KMS-11 (cell line): ENCODE measurements around the gene SPCS1.
A peak's percentile ranks its signal among the peaks of the same experiment; 100 is the strongest.

Experiments
- H2AFZ ChIP-seq: fragments of 200-600 bp; sonication (generic); 2 replicates; pipeline ENCODE4 v1.6.1; 2016; ENCODE audit warnings: antibody characterized with exemption, mixed run types, low read depth
- H3K27ac ChIP-seq: fragments of 200-600 bp; sonication (generic); 2 replicates; pipeline ENCODE4 v1.6.1; 2016; ENCODE audit warnings: mild to moderate bottlenecking, mixed run types
- H3K27me3 ChIP-seq: fragments of 200-600 bp; sonication (generic); 2 replicates; pipeline ENCODE4 v1.6.1; 2017; ENCODE audit warnings: mild to moderate bottlenecking, low read depth, mixed run types, moderate library complexity; ENCODE audit not compliant: insufficient read depth
- H3K36me3 ChIP-seq: fragments of 200-600 bp; sonication (generic); 2 replicates; pipeline ENCODE4 v1.6.1; 2017; ENCODE audit warnings: mild to moderate bottlenecking, mixed run types; ENCODE audit not compliant: insufficient read depth
- H3K4me1 ChIP-seq: fragments of 200-600 bp; sonication (generic); 2 replicates; pipeline ENCODE4 v1.6.1; 2016; ENCODE audit warnings: mild to moderate bottlenecking, low read depth, mixed run types; ENCODE audit not compliant: poor library complexity, severe bottlenecking
- H3K4me2 ChIP-seq: fragments of 200-600 bp; sonication (generic); 2 replicates; pipeline ENCODE4 v1.7.0; 2016; ENCODE audit warnings: mild to moderate bottlenecking, mixed run types
- H3K4me3 ChIP-seq: fragments of 200-600 bp; sonication (generic); IDR thresholded peaks from 2 replicates; pipeline ENCODE4 v1.6.1; 2017; ENCODE audit warnings: low read depth, low read length, mixed read lengths; ENCODE audit not compliant: insufficient read depth
- H3K79me2 ChIP-seq: fragments of 200-600 bp; sonication (generic); 2 replicates; pipeline ENCODE4 v1.6.1; 2016; ENCODE audit warnings: low read depth, mixed run types; ENCODE audit not compliant: insufficient read depth
- H3K9ac ChIP-seq: fragments of 200-600 bp; sonication (generic); 2 replicates; pipeline ENCODE4 v1.6.1; 2016; ENCODE audit warnings: mild to moderate bottlenecking, mixed run types
- H4K20me1 ChIP-seq: fragments of 200-600 bp; sonication (generic); 2 replicates; pipeline ENCODE4 v1.6.1; 2016; ENCODE audit warnings: mild to moderate bottlenecking, mixed run types; ENCODE audit not compliant: insufficient read depth
- TF ChIP-seq, protein P1 (sequence below): fragments of 200-600 bp; sonication (generic); conservative IDR thresholded peaks from 2 replicates; pipeline ENCODE4 v1.6.1; 2017; ENCODE audit warnings: low read depth, mild to moderate bottlenecking, antibody characterized with exemption, low read length, moderate library complexity, mixed read lengths

Gene SPCS1

DNA sequence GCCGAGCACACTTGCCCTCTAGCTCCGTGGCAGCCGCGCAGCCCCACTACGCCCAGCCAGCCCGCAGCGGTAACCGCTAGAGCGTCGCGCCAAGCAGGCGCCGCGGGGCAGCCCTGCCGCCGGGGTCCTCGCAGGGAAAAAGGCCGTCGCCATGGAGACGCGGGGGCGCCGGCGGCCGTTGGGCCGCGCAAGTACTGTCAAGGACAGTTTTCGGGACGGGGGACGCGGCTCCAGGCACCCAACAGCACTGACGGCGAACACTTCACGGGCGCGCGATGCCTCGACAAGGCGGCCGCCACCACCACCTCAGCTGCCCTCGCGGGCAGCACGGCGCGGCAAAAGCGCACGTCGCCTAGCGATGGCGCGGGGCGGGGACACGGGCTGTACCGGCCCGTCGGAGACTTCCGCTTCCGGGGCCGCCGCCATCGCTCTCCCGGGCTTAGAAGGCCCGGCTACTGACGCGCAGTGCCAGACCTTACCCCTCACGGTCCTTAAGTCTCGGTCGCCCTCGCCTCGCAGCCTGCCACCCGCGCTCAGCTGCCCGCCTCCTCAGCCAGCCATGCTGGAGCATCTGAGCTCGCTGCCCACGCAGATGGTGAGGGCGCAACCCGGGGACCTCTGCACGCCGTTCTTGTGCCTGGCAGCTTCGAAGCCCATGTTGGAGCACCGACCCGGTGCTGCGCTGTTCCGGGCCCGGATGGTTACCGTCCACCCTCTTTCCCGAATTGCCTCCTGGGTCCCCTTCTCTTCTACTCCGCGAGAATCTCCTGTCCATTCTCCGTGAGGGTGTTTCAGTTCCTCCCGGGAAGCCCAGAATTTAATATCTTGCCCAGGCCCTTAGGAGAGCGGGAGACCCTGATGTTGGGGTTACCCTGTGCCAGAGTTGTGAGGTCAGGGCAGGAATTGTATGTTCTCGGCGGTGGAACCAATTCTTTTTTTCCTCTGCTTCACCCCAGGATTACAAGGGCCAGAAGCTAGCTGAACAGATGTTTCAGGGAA lies at the start of gene SPCS1, which contains the start of gene GLT8D1:
TSS of gene SPCS1 (plus strand) at position 419 of the 999 bp plus-strand sequence. CDS start at position 560, 141 bp downstream.
TSS of gene GLT8D1 (minus strand) at position 104 of the 999 bp plus-strand sequence. CDS start 5,331 bp downstream, outside the sequence.
- H3K79me2 ChIP-seq, result peaks cover 51% of the 10 kb centered on the region
- peak within 1 kb of the TSS; percentile 73 for H3K27ac ChIP-seq
- TF ChIP-seq, protein P1, sequence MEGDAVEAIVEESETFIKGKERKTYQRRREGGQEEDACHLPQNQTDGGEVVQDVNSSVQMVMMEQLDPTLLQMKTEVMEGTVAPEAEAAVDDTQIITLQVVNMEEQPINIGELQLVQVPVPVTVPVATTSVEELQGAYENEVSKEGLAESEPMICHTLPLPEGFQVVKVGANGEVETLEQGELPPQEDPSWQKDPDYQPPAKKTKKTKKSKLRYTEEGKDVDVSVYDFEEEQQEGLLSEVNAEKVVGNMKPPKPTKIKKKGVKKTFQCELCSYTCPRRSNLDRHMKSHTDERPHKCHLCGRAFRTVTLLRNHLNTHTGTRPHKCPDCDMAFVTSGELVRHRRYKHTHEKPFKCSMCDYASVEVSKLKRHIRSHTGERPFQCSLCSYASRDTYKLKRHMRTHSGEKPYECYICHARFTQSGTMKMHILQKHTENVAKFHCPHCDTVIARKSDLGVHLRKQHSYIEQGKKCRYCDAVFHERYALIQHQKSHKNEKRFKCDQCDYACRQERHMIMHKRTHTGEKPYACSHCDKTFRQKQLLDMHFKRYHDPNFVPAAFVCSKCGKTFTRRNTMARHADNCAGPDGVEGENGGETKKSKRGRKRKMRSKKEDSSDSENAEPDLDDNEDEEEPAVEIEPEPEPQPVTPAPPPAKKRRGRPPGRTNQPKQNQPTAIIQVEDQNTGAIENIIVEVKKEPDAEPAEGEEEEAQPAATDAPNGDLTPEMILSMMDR, result no peak
- peak within 1 kb of the TSS; percentile 44; the same call in 1 of the 2 replicates for H2AFZ ChIP-seq
- H3K4me1 ChIP-seq, result peaks cover 41% of the 10 kb centered on the region
- no peaks in the 10 kb centered on the region for H3K36me3 ChIP-seq
- no peaks in the 10 kb centered on the region for H4K20me1 ChIP-seq
- H3K27me3 ChIP-seq, result no peaks in the 10 kb centered on the region
- peak within 1 kb of the TSS; percentile 71 for H3K9ac ChIP-seq
- H3K4me3 ChIP-seq, result peak within 1 kb of the TSS; percentile 29
- H3K4me2 ChIP-seq, result peak within 1 kb of the TSS; percentile 84

- Histone ChIP-seq H3K9ac (no peak overlapping the region), H3K27me3 (no peaks in the 10 kb centered on the region), H3K4me2 (no peak overlapping the region), H3K36me3 (no peaks in the 10 kb centered on the region), H3K4me3 (no peak overlapping the region), H2AFZ (no peak overlapping the region), H3K4me1 (peaks cover 13% of the 10 kb centered on the region), H3K79me2 (no peaks in the 10 kb centered on the region), H4K20me1 (no peaks in the 10 kb centered on the region), H3K27ac (no peak overlapping the region)
- TF ChIP-seq, protein P1, result no peak
These were observed 45.9 kb upstream of the SPCS1 start for GRCh38 chr3:52660046-52660445.

- no peaks in the 10 kb centered on the region for H3K79me2 ChIP-seq
- no peaks in the 10 kb centered on the region for H3K36me3 ChIP-seq
- no peak overlapping the region for H3K9ac ChIP-seq
- TF ChIP-seq, protein P1, result no peak
- H3K27ac ChIP-seq, result no peak overlapping the region
- no peak overlapping the region for H2AFZ ChIP-seq
- H3K4me3 ChIP-seq, result no peak overlapping the region
- no peaks in the 10 kb centered on the region for H3K27me3 ChIP-seq
- H3K4me1 ChIP-seq, result no peaks in the 10 kb centered on the region
- H3K4me2 ChIP-seq, result no peak overlapping the region
- H4K20me1 ChIP-seq, result no peaks in the 10 kb centered on the region
These were observed 42.8 kb upstream of the SPCS1 start for GRCh38 chr3:52663098-52663497.

- no peaks in the 10 kb centered on the region for H3K36me3 ChIP-seq
- H3K9ac ChIP-seq, result peak overlapping the region; percentile 19; the same call in 1 of the 2 replicates
- peak overlapping the region; percentile 63 for H3K27ac ChIP-seq
- H3K4me1 ChIP-seq, result peaks cover 31% of the 10 kb centered on the region
- H2AFZ ChIP-seq, result no peak overlapping the region
- H3K4me3 ChIP-seq, result no peak overlapping the region
- no peaks in the 10 kb centered on the region for H3K79me2 ChIP-seq
- TF ChIP-seq, protein P1, result no peak
- H4K20me1 ChIP-seq, result no peaks in the 10 kb centered on the region
- H3K27me3 ChIP-seq, result no peaks in the 10 kb centered on the region
- peak overlapping the region; percentile 39 for H3K4me2 ChIP-seq
These were observed 35.0 kb upstream of the SPCS1 start for GRCh38 chr3:52670621-52671521.
